ENCODE measurements around the gene RPH3AL. TPM values are rescaled to one million over a fixed set of nuclear protein-coding genes. Genes with fewer than 3 reads are reported as not detected.

RPH3AL gene
- total and polyA plus RNA-seq, 2 donors = 2.6 to 3.2 TPM

DNA sequence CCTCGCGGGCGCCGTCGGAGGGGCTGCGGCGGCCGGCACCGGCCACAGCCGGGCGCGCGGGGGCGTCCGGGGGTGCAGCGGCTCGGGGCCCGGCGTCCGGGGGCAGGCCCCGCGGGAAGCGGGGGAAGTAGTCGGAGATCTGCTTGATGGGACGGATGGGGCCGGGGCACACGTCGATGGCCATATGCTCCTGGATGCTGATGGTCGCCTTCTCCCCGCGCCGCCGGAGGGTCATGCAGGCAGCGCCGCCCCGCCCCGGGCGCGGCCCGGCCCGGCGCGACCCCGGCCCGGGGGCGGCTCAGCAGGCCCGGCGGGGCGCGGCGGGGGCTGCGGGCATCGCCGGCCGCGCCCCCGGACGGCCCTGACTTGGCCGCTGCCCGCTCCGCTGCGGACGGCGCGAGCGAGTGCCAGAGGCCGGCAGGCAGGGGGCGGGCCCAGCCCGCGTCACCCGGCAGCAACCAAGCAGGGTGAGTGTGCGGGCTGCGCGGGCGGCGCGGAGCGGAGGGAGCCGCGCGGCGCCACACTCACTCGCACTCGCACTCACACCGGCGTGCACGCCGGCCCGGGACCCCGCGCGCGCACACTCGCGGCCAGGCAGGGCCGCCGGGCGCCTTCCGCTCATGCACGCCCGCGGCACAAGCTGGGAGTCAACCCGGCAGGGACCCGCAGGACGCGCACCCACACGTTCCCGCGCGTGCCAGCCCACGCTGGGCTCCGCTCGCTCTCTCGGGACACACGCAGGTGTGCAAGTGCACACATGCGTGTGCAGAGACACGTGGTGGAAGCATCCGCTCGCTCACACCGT is 171.2 kb downstream of the RPH3AL start, which contains the start of gene DOC2B:
Gene DOC2B, minus strand, starts transcription at position 406 of the 805 bp plus-strand sequence. Its CDS starts 171 bp downstream, at position 235.
- peaks cover 38 to 74% of the 10 kb centered on the region in 2 donors for H3K27me3 ChIP-seq (ENCODE audit: control insufficient read depth in 2 of 2, insufficient read depth in 1 of 2, low read length in 1 of 2)
- WGBS = 5% methylated on average over 120 of the region's 120 CpGs
- no peaks in the 10 kb centered on the region for H3K9me3 ChIP-seq (ENCODE audit: control insufficient read depth in 2 of 2, insufficient read depth in 1 of 2, low read length in 1 of 2)
- peaks cover 0 to 2% of the 10 kb centered on the region in 2 donors for H3K4me1 ChIP-seq (ENCODE audit: control insufficient read depth in 2 of 2, insufficient read depth in 2 of 2, low read length in 2 of 2)
- no peaks in the 10 kb centered on the region for H3K36me3 ChIP-seq (ENCODE audit: control insufficient read depth in 2 of 2, insufficient read depth in 2 of 2, low read length in 1 of 2)
- DNase-seq (ENCODE audit: low read depth in 6 of 9, low spot score in 9 of 9) = no peak
- no peak within 1 kb of the TSS for H3K27ac ChIP-seq (ENCODE audit: low read depth in 1 of 2, low read length in 1 of 2)
- H3K4me3 ChIP-seq (ENCODE audit: low read length in 2 of 2) = peak within 1 kb of the TSS in 1 of 2 donors; percentile 15

DNA sequence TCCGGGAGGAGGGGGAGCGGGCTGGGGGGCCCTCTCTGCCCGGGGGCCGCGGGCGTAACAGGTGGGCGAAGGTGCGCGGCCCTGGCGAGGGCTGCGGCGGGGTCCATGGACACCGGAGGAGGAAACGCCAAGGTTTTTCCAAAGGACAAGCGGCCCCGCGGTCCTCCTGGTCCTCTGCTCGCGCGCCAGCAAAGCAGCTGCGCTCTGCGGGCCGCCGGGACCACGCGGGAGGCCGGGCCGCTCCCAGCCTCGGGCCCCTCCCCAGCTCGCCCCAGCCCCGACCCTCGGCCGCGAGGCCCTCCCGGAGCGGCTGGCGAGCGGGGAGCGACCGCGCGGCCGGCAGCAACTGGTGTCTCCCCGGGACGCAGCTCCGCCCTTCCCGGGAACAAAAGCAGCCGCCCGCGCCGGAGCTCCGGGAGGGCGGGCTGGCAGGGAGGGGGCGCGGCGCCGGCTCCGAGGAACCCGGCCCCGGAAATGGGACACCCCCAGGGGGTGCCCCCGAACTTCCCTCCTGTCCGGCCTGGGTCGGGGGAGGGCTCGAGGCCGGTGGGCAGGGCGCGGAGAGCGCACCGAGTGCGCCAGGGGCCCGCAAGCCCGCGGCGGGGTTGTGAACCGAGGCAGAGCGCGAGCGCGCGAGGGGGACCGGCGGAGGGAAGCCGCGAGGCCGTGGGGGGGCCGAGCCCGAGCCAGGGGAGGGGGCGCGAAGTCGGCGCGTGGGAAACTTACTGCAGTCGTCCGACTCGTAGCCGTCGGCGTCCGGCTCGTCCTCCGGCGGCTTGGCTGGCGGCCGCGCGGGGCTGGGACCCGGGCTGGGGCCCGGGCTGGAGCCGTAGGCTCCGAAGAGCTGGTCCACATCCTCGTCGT is 172.0 kb downstream of the RPH3AL start:
- no peak for DNase-seq (ENCODE audit: low read depth in 6 of 9, low spot score in 9 of 9)
- Histone ChIP-seq H3K36me3 (ENCODE audit: control insufficient read depth in 2 of 2, insufficient read depth in 2 of 2, low read length in 1 of 2) (no peaks in the 10 kb centered on the region), H3K9me3 (ENCODE audit: control insufficient read depth in 2 of 2, insufficient read depth in 1 of 2, low read length in 1 of 2) (no peaks in the 10 kb centered on the region), H3K27me3 (ENCODE audit: control insufficient read depth in 2 of 2, insufficient read depth in 1 of 2, low read length in 1 of 2) (peaks cover 38 to 70% of the 10 kb centered on the region in 2 donors), H3K27ac (ENCODE audit: low read depth in 1 of 2, low read length in 1 of 2) (no peak overlapping the region), H3K4me1 (ENCODE audit: control insufficient read depth in 2 of 2, insufficient read depth in 2 of 2, low read length in 2 of 2) (peaks cover 0 to 2% of the 10 kb centered on the region in 2 donors), H3K4me3 (ENCODE audit: low read length in 2 of 2) (peak overlapping the region in 1 of 2 donors; percentile 15)
- 4% methylated on average over 112 of the region's 112 CpGs for WGBS

DNA sequence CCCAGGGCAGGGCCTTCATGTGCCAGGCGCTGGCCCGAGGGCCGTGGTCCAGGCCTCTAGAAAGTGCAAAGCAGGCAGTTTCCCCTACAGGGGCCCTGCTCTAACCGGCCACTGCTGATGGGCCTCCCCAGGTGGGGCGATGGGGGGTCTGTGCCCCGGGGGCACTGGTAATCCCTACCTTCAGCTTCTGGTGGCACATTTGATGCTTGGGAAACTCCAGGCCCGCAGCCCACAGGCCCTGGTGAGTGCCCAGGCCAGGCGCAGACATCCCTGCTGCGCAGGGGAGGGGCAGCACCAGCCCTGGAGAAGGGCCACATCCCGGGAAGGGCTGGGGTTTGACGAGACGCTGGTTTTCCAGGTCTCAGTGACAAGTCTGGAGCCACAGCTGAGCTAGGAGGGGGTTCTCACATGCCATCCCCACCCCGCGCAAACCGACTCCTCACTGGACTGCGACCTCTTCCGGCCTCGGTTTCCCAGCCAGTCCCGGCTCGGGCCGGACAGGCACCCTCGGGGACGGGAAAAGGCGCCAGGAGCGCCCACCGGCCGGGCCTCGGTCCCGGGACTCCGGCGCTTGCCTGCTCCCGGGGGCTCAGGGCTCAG is 172.7 kb downstream of the RPH3AL start:
- no peak overlapping the region for H3K27ac ChIP-seq (ENCODE audit: low read depth in 1 of 2, low read length in 1 of 2)
- no peak for DNase-seq (ENCODE audit: low read depth in 6 of 9, low spot score in 9 of 9)
- WGBS = 26% methylated on average over 32 of the region's 32 CpGs
- peak overlapping the region in 1 of 2 donors; percentile 15 for H3K4me3 ChIP-seq (ENCODE audit: low read length in 2 of 2)
- no peaks in the 10 kb centered on the region for H3K36me3 ChIP-seq (ENCODE audit: control insufficient read depth in 2 of 2, insufficient read depth in 2 of 2, low read length in 1 of 2)
- peaks cover 0 to 2% of the 10 kb centered on the region in 2 donors for H3K4me1 ChIP-seq (ENCODE audit: control insufficient read depth in 2 of 2, insufficient read depth in 2 of 2, low read length in 2 of 2)
- H3K9me3 ChIP-seq (ENCODE audit: control insufficient read depth in 2 of 2, insufficient read depth in 1 of 2, low read length in 1 of 2) = no peaks in the 10 kb centered on the region
- H3K27me3 ChIP-seq (ENCODE audit: control insufficient read depth in 2 of 2, insufficient read depth in 1 of 2, low read length in 1 of 2) = peaks cover 38 to 70% of the 10 kb centered on the region in 2 donors

DNA sequence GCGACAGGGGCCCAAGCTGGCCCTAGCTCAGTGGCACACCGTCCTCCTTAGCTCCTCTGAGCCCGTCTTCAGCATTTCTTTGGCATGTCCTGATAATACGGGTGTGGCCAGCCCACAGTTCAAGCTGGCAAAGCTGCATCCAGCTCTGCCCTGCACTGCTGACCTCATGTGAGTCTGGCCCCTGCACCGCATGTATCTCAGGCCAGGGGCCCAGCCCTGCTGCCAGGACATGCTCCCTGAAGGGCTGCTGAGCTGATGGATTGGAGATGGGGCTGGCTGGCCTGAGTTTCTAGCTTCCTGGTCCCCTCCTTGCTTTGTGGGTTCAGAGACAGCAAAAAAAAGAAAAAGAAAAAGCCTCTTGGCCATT is 173.6 kb downstream of the RPH3AL start:
- no peak overlapping the region for H3K27ac ChIP-seq (ENCODE audit: low read depth in 1 of 2, low read length in 1 of 2)
- no peak for DNase-seq (ENCODE audit: low read depth in 6 of 9, low spot score in 9 of 9)
- H3K4me3 ChIP-seq (ENCODE audit: low read length in 2 of 2) = no peak overlapping the region
- no peaks in the 10 kb centered on the region for H3K9me3 ChIP-seq (ENCODE audit: control insufficient read depth in 2 of 2, insufficient read depth in 1 of 2, low read length in 1 of 2)
- H3K4me1 ChIP-seq (ENCODE audit: control insufficient read depth in 2 of 2, insufficient read depth in 2 of 2, low read length in 2 of 2) = peaks cover 0 to 2% of the 10 kb centered on the region in 2 donors
- 92% methylated on average over 5 of the region's 5 CpGs for WGBS
- H3K27me3 ChIP-seq (ENCODE audit: control insufficient read depth in 2 of 2, insufficient read depth in 1 of 2, low read length in 1 of 2) = peaks cover 38 to 63% of the 10 kb centered on the region in 2 donors
- H3K36me3 ChIP-seq (ENCODE audit: control insufficient read depth in 2 of 2, insufficient read depth in 2 of 2, low read length in 1 of 2) = no peaks in the 10 kb centered on the region

DNA sequence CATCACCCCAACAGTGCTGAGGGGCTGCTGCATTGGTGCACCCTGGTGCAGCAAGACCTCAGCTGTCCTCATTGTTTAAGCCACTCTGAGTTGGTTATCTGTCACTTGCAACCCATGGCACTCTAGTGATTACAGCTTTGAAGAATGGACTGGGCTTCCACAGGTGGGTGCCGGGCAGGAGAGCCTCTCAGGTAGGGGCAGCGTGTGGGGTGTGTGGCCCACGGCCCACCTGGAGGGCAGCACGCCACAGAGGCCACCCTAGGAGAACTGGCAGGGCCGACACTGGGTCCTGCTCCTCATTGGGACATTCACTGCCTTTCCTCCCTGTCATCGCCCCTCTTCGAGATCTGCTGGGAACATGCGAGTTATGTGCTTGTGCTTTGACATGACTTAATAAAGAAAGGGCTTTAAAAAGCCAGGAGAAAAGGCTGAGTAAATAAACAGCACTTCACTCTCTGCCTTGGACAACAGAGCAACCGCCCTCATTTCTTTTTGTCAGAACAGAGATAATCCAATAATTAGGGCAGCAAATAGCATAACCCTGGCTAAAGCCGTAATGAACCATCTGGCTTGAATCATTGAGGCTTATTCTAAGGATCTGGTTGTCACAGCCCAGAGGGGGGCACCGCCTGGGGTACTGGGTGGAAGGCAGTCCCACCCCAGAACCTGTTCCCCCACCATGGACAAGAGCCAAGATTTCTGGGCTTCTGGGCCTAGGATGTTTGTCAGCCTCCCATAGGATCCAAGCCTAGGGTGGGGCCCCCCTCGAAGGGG is 174.1 kb downstream of the RPH3AL start:
- H3K9me3 ChIP-seq (ENCODE audit: control insufficient read depth in 2 of 2, insufficient read depth in 1 of 2, low read length in 1 of 2) = no peaks in the 10 kb centered on the region
- no peak for DNase-seq (ENCODE audit: low read depth in 6 of 9, low spot score in 9 of 9)
- H3K36me3 ChIP-seq (ENCODE audit: control insufficient read depth in 2 of 2, insufficient read depth in 2 of 2, low read length in 1 of 2) = no peaks in the 10 kb centered on the region
- H3K4me3 ChIP-seq (ENCODE audit: low read length in 2 of 2) = no peak overlapping the region
- H3K27ac ChIP-seq (ENCODE audit: low read depth in 1 of 2, low read length in 1 of 2) = no peak overlapping the region
- H3K27me3 ChIP-seq (ENCODE audit: control insufficient read depth in 2 of 2, insufficient read depth in 1 of 2, low read length in 1 of 2) = peaks cover 38 to 57% of the 10 kb centered on the region in 2 donors
- 88% methylated on average over 12 of the region's 12 CpGs for WGBS
- H3K4me1 ChIP-seq (ENCODE audit: control insufficient read depth in 2 of 2, insufficient read depth in 2 of 2, low read length in 2 of 2) = peaks cover 0 to 2% of the 10 kb centered on the region in 2 donors

DNA sequence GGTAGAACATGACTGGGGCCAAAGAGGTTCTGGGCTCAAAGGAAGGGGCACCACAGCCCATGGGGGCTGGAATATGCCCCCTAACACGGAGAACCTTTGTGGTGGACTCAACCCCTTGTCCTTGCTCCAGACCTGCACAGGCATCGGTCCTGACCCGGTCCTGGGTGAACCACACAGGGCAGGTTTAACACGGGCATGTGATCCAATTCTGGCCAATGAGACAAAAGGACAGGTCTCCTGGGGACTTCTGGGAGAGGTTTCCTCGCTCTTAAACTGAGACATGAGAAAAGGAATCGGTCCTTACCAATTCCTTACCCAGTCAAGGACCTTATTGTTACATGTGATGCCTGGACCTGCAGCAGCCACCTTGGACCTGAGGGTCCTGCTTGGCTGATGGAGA is 174.8 kb downstream of the RPH3AL start:
- Histone ChIP-seq H3K36me3 (ENCODE audit: control insufficient read depth in 2 of 2, insufficient read depth in 2 of 2, low read length in 1 of 2) (no peaks in the 10 kb centered on the region), H3K4me1 (ENCODE audit: control insufficient read depth in 2 of 2, insufficient read depth in 2 of 2, low read length in 2 of 2) (peaks cover 0 to 2% of the 10 kb centered on the region in 2 donors), H3K27me3 (ENCODE audit: control insufficient read depth in 2 of 2, insufficient read depth in 1 of 2, low read length in 1 of 2) (peaks cover 38 to 50% of the 10 kb centered on the region in 2 donors), H3K27ac (ENCODE audit: low read depth in 1 of 2, low read length in 1 of 2) (no peak overlapping the region), H3K9me3 (ENCODE audit: control insufficient read depth in 2 of 2, insufficient read depth in 1 of 2, low read length in 1 of 2) (no peaks in the 10 kb centered on the region), H3K4me3 (ENCODE audit: low read length in 2 of 2) (no peak overlapping the region)
- 89% methylated on average over 6 of the region's 6 CpGs for WGBS
- DNase-seq (ENCODE audit: low read depth in 6 of 9, low spot score in 9 of 9) = no peak

DNA sequence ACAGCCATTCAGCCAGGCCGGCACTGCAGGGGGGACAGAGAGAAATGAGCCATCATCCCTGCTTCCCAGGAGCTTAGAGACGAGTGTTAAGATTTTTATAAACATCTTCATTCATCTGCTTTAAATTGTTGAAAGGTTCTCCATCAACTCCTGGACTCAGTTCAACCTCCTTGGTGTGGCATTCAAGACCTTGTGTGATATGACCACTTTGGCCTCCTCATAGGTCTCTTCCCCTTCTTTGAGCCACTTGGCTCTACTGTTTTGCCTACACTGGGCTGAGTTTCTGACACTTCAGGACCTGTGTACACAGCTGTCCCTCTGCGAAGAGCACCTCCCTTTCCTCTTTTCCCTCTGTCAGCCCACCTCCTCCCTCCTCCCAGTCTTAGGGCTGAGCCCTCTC is 175.5 kb downstream of the RPH3AL start:
- Histone ChIP-seq H3K27ac (ENCODE audit: low read depth in 1 of 2, low read length in 1 of 2) (no peak overlapping the region), H3K9me3 (ENCODE audit: control insufficient read depth in 2 of 2, insufficient read depth in 1 of 2, low read length in 1 of 2) (no peaks in the 10 kb centered on the region), H3K4me1 (ENCODE audit: control insufficient read depth in 2 of 2, insufficient read depth in 2 of 2, low read length in 2 of 2) (peaks cover 0 to 2% of the 10 kb centered on the region in 2 donors), H3K36me3 (ENCODE audit: control insufficient read depth in 2 of 2, insufficient read depth in 2 of 2, low read length in 1 of 2) (no peaks in the 10 kb centered on the region), H3K4me3 (ENCODE audit: low read length in 2 of 2) (no peak overlapping the region), H3K27me3 (ENCODE audit: control insufficient read depth in 2 of 2, insufficient read depth in 1 of 2, low read length in 1 of 2) (peaks cover 35 to 44% of the 10 kb centered on the region in 2 donors)
- 85% methylated on average over 3 of the region's 3 CpGs for WGBS
- DNase-seq (ENCODE audit: low read depth in 6 of 9, low spot score in 9 of 9) = no peak

DNA sequence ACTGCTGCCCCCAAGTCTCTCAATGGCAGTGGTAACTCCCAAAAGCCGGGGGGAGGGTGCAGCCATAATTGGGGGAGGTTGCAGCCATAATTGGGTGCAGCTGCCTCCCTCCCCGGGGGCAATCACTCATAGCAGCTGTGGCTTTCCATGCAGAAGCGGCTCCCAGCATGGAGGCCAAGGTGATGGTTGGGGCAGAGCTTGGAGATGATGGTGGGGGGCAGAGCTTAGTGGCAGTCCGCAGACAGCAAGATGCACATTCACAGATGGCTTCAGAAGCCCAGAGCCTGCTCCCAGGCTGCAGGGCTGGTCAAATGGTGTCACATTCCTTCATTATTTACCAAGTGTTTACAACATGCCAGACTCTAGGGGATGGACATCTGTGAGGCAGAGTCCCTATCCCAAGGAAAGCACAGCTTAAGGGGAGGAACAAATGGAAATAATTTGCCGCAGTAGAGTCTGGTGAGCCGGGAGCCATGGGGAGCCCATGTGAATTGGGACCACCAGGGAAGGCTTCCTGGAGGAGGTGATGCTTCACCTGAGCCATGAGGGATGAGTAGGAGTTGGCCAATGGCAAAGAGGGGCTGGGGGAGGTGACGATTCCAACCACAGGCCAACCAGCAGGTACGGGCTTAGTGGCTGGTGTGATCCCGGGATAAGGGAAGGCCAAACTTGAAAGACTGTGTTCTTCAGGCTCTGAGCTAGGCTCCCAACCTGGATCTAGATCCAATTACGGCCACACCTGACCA is 179.3 kb downstream of the RPH3AL start:
- Histone ChIP-seq H3K27me3 (ENCODE audit: control insufficient read depth in 2 of 2, insufficient read depth in 1 of 2, low read length in 1 of 2) (peaks cover 0 to 14% of the 10 kb centered on the region in 2 donors), H3K36me3 (ENCODE audit: control insufficient read depth in 2 of 2, insufficient read depth in 2 of 2, low read length in 1 of 2) (no peaks in the 10 kb centered on the region), H3K9me3 (ENCODE audit: control insufficient read depth in 2 of 2, insufficient read depth in 1 of 2, low read length in 1 of 2) (no peaks in the 10 kb centered on the region), H3K4me1 (ENCODE audit: control insufficient read depth in 2 of 2, insufficient read depth in 2 of 2, low read length in 2 of 2) (no peaks in the 10 kb centered on the region), H3K27ac (ENCODE audit: low read depth in 1 of 2, low read length in 1 of 2) (no peak overlapping the region), H3K4me3 (ENCODE audit: low read length in 2 of 2) (no peak overlapping the region)
- no peak for DNase-seq (ENCODE audit: low read depth in 6 of 9, low spot score in 9 of 9)
- WGBS = 91% methylated on average over 10 of the region's 10 CpGs
